NOMO-1 treated with dmso at 0.1 percent for 144 hours (cell line): Measurements from ENCODE around the gene IZUMO2.

Experiments
- DNase-seq: peaks from one replicate; lab custom pipeline; 2025; ENCODE audit not compliant: unreplicated experiment; lab: John Stamatoyannopoulos, UW

The IZUMO2 gene

GRCh38 chr19:50162988-50163387, at the start of gene IZUMO2:
Gene IZUMO2, minus strand, starts transcription at chr19:50163281. Its CDS starts 87 bp downstream, at chr19:50163194.
- no peak for DNase-seq

- no peak for DNase-seq
Measured at GRCh38 chr19:50210425-50210824, 47.3 kb upstream of the IZUMO2 start.

GRCh38 chr19:50209131-50209530, 46.0 kb upstream of the IZUMO2 start:
- DNase-seq: no peak

DNA sequence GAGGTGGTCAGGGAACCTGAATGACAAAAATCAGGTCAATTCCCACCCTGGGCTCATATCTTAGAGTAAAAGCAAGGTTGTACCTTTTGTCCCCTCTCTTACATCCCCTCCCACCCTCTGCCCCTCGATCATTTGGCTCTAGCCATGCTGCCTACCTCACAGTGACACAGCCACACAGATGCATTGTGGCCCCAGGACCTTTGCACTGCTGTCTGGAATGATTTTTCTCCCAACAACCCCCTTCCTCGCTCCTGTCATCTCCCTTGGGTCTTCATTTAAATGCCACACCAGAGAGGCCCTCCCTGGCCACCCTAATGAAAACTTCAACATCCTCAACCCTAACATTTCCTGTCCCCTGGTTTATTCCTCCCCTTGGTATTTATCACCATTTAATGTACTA, 44.6 kb upstream of the IZUMO2 start:
- DNase-seq: no peak

GRCh38 chr19:50206191-50206590, 43.1 kb upstream of the IZUMO2 start:
- DNase-seq: no peak

DNA sequence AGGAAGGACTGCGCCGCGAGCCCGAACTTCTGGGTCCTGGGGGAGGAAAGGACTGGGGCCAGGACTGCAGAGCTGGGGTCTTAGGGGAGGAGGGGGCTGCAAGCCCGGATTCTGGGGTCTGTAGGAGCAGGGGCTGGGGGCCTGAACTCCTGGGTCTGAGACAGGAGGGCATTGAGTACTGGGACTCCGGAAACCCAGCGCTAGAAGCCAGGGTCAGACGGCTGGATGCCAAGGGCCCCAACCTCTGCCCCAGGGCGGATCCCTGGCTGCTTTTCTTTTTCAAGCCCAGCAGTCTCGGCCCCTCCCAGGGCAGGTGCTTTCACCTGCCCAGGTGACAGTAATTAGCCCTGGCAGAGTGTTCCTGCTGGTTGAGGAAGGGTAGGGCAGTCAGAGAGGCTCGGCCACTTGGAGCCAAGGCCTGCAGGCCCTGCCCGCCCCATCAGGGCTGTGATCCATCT, 42.6 kb upstream of the IZUMO2 start:
- DNase-seq: no peak

GRCh38 chr19:50204811-50205675, 42.0 kb upstream of the IZUMO2 start:
- no peak for DNase-seq

GRCh38 chr19:50204081-50204428, 41.0 kb upstream of the IZUMO2 start:
- no peak for DNase-seq

DNA sequence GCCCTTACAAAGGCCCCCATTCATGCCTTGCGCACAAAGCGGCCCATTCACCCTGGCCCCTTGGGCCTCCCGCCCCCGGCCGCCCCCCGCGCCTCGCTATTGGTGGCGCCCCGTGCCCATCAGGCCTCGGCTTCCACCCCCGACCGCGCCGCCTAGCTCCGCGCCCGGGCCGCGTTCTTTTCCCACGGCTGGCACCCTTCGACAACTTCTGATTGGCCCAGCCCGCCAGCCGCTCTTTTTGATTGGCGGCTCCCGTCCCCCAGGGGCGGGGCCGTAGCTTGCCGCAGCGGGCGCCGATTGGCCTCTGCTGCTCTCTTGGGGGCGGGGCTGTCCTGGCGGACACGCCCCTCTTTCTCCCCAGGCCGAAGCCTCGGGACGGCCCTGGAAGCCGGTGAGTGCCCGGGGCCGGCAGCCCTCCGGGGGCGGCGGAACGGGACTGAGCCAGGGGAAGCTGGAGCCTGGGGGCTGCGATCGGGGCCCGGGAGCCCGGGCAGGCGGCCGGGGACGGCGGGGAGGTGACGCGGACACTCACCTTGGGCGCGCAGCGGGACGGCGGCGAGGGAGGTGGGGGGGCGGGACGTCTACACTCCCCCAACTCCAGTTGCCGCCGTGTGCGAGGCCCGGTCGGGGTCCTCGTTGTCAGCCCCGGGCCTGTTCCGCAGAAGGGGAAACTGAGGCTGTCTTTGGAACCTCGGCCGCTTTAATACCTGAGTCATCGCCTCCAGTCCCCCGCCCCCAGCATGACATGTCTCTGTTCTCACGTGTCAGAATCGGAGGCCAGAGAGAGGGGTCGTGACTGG, 40.4 kb upstream of the IZUMO2 start, which contains the start of gene MYH14:
MYH14 (plus strand) TSS at position 342 of the 800 bp plus-strand sequence. CDS start 6,744 bp downstream, outside the sequence.
- no peak for DNase-seq

- no peak for DNase-seq
Measured at GRCh38 chr19:50202962-50203280, 39.8 kb upstream of the IZUMO2 start.

DNA sequence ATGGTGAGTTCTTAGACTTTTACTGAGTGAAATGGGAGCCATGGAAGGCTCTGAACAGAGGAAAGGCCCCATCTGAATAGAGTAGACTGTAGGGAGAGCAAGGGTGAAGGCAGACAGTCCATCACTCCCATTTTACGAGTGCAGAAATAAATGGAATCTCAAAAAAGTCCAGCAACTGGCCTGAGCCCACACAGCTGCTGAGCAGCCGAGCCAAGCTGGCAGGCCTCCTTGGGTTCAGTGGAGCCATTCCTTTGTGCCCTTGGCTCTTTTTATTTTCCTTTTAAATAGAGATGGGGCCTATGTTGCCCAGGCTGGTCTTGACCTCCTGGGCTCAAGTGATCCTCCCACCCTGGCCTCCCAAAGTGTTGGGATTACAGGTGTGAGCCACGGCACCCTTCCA, 39.3 kb upstream of the IZUMO2 start:
- no peak for DNase-seq

DNA sequence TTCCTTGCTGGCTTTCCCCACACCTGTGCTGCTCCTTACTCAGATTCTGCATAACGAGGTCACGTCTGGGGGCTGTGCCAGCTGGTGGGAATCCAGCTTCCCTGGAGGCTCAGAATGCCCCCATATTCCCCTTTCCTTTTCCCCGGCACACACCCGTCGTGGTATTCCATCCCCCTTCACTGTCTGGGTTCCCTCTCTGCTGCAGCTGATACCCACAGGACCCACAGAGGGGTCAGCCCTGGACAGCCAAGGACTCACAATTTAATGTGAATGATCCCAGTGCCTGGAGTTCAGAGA, 36.1 kb upstream of the IZUMO2 start:
- DNase-seq: no peak

GRCh38 chr19:50198431-50199258, 35.6 kb upstream of the IZUMO2 start:
- DNase-seq: no peak

DNA sequence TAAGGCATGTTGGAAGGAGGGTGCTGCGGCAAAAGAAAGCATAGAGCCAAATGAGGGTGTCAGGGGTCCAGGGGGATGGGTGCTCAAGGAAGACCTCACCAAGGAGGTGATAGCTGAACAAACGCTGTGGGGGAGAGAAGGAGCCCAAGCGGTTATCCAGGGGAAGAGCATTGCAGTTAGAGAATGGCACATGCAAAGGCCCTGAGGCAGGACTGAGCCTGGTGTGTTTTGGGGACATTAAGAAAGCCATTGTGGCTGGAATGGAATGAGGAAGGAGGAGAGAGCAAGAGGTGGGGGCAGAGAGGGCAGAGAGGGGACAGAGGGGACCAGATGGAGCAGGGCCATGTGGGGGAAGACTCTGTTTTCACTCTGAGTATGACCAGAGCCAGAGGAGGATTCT, 34.3 kb upstream of the IZUMO2 start:
- no peak for DNase-seq

GRCh38 chr19:50196322-50196932, 33.3 kb upstream of the IZUMO2 start:
- no peak for DNase-seq

DNA sequence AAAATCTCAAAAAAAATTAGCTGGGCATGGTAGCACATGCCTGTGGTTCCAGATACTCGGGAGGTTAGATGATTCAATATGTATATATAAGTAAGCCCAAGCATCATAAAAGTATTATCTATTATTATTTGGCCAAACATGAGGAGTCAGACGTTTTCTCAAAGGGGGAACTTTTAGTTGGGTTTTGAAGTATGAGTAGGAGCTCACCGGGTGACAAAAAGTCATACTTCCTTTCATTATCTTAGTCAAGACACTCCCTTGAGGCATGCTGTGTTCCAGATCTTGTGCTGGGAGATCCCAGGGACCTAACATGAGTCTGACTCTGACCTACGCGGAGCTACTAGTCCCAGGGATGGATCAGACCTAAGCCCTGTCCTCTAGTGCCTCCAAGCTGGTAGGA, 32.1 kb upstream of the IZUMO2 start:
- no peak for DNase-seq

DNA sequence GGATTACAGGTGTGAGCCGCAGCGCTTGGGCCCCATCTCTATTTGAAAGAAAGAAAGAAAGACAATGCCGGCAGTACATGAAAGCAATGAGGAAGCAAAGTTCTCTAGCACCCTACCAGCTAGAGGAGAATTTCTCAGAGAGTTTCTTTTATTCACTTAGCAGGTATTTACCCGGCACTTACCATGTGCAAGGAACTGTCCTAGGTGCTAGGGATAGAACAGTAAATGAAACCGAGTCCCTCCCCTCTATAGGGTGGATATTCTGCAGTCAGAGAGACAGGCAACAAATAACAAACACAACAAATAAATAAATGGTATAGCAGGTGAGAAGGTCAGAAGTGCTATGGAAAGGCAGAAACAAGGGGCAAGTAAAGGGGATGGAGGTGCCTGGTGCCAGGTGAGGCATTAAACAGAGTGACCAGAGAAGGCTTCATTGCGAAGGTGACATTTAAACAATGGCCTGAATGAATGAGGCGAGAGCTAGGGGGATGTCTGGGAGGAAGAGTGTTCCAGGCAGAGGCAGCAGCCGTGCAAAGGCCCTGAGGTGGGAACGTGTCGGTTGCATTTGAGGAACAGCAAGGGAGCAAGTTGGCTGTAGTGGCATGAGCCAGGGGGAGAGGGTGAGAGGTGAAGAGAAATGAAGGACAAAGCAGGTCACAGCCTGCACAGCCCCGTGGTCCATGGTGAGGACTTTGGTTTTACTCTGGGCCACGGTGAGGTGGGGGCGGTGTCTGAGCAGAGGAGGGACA, 29.6 kb upstream of the IZUMO2 start:
- no peak for DNase-seq

GRCh38 chr19:50191216-50191615, 28.1 kb upstream of the IZUMO2 start:
- DNase-seq: no peak

DNA sequence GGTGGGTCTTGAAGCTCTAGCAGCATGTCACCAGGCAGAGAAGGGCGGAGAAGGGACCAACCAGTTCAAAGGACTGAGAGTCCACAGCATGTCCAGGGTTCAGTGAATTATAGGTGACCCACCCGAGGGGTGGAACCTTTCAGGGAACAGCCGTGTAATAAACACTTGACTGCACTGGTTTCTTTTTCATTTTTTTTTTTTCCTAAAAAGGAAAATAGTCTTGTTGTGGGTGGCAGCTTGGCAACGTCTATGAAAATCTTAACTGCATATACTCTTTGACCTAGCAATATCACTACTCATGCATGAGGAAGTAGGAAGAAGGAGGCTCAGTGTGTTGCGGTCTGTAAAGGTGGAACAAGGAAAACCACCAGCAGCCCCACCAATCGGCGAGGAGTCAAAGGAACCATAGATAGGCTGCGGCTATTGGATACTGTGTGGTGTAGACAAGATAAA, 27.4 kb upstream of the IZUMO2 start:
- peak; percentile 47 for DNase-seq

DNA sequence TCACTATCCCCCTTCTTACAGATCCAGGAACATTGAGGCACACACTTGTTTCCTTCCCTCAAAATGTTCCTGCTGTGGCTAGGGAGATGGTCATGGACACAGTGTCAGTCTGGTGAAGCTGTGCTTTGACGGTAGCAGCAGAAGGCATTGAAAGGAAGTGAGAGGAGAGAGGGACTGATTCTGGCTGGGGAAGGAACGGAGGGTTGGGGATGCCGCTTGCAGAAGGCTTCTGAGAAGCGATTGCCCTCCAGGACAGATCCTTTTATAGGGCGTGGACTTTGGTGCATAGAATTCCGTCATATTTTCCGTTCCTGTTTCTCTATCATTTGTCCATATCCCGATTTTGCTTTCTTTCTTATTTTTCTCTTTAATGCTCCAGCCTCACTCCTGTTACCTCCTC, 26.2 kb upstream of the IZUMO2 start:
- DNase-seq: no peak
